HepG2 (cell line): Measurements from ENCODE around the gene SH2D3A. TPM values are rescaled to one million over a fixed set of nuclear protein-coding genes. Genes with fewer than 3 reads are reported as not detected.

ENCODE experiments used
- FOXP1 ChIP-seq, 2 experiments: fragments of 450-650 bp in 1 of 2; IDR thresholded peaks; 2 replicates each; pipeline ENCODE4 v1.6.1; 2017 to 2018; ENCODE audit warnings: antibody characterized with exemption in 1 of 2
- HMG20A ChIP-seq: IDR thresholded peaks from 2 replicates; pipeline ENCODE4 v1.6.1; 2016; ENCODE audit warnings: borderline replicate concordance
- MEIS1 ChIP-seq: sonication (generic); formaldehyde crosslinking; IDR thresholded peaks from 2 replicates; pipeline ENCODE4 v1.9.0; 2021; ENCODE audit warnings: mild to moderate bottlenecking, missing genetic modification reagents, moderate library complexity, borderline replicate concordance
- NFYC ChIP-seq: IDR thresholded peaks from 2 replicates; pipeline ENCODE4 v1.6.1; 2016; ENCODE audit warnings: missing genetic modification reagents, missing compliant biosample characterization
- SMAD3 ChIP-seq: sonication (generic); formaldehyde crosslinking; IDR thresholded peaks from 2 replicates; pipeline ENCODE4 v1.4.0; 2020; ENCODE audit warnings: missing genetic modification reagents
- SMARCC2 ChIP-seq: fragments of 450-650 bp; IDR thresholded peaks from 2 replicates; pipeline ENCODE4 v1.6.1; 2017; ENCODE audit warnings: antibody characterized with exemption, mild to moderate bottlenecking
- SOX13 ChIP-seq, 3 experiments: fragments of 450-650 bp in 1 of 3; sonication (generic) in 1 of 3; formaldehyde crosslinking in 1 of 3; IDR thresholded peaks in 2 of 3; conservative IDR thresholded peaks in 1 of 3; 2 replicates each; pipeline versions ENCODE4 v1.5.0 to v1.6.1; 2016 to 2020; ENCODE audit warnings: antibody characterized with exemption in 1 of 3, mild to moderate bottlenecking in 1 of 3, missing compliant biosample characterization in 1 of 3, missing genetic modification reagents in 1 of 3, moderate library complexity in 1 of 3
- SPEN ChIP-seq: sonication (generic); formaldehyde crosslinking; IDR thresholded peaks from 2 replicates; pipeline ENCODE4 v1.5.1; 2020; ENCODE audit warnings: low read depth, mild to moderate bottlenecking, missing genetic modification reagents
- ZFP36L1 ChIP-seq: sonication (generic); formaldehyde crosslinking; IDR thresholded peaks from 2 replicates; pipeline ENCODE4 v1.8.0; 2022; ENCODE audit warnings: mild to moderate bottlenecking, missing genetic modification reagents, moderate library complexity
- ZNF30 ChIP-seq: sonication (generic); formaldehyde crosslinking; IDR thresholded peaks from 2 replicates; pipeline ENCODE4 v1.5.0; 2020; ENCODE audit warnings: mild to moderate bottlenecking, missing genetic modification reagents
- ZNF776 ChIP-seq: sonication (generic); formaldehyde crosslinking; IDR thresholded peaks from 2 replicates; pipeline ENCODE4 v1.4.0; 2020; ENCODE audit warnings: mild to moderate bottlenecking, missing genetic modification reagents
- ZNF790 ChIP-seq: sonication (generic); formaldehyde crosslinking; IDR thresholded peaks from 2 replicates; pipeline ENCODE4 v1.8.0; 2022; ENCODE audit warnings: missing genetic modification reagents, mild to moderate bottlenecking, borderline replicate concordance
- polyA plus RNA-seq, 8 experiments: library from polyadenylated mRNA; depleted of rRNA in 3 of 8; stranded (reverse) in 7 of 8; unstranded in 1 of 8; fragments of >200 nt; fragmentation: Illumina TruSeq in 4 of 8; extraction: Trizol in 4 of 8; gene quantifications; 2 replicates each; pipeline versions ENCODE4 v1.2.1 to v1.2.3, GENCODE V29; 2011 to 2016; ENCODE audit warnings: low read depth in 4 of 8, missing spikeins in 1 of 8, mixed read lengths in 1 of 8; ENCODE audit not compliant: insufficient read depth in 1 of 8
- total RNA-seq, 5 experiments: library from RNA; depleted of rRNA; stranded (reverse); fragments of >200 nt; fragmentation: Illumina TruSeq; extraction: Trizol; gene quantifications; 2 replicates each; pipeline ENCODE4 v1.2.3, GENCODE V29; 2016; ENCODE audit warnings: low read depth in 1 of 5
- TF ChIP-seq, protein P1 (sequence below), 2 experiments: IDR thresholded peaks; 2 replicates each; pipeline ENCODE4 v1.6.1; 2011 to 2012; ENCODE audit warnings: low read length in 2 of 2, borderline replicate concordance in 1 of 2, low read depth in 1 of 2, mild to moderate bottlenecking in 1 of 2, moderate library complexity in 1 of 2
- TF ChIP-seq, protein P2 (sequence below): sonication (generic); formaldehyde crosslinking; IDR thresholded peaks from 2 replicates; pipeline ENCODE4 v1.8.1; 2023; ENCODE audit warnings: mild to moderate bottlenecking, missing genetic modification reagents, borderline replicate concordance
- TF ChIP-seq, protein P3 (sequence below): sonication (generic); formaldehyde crosslinking; IDR thresholded peaks from 2 replicates; pipeline ENCODE4 v1.4.0; 2020; ENCODE audit warnings: mild to moderate bottlenecking, missing genetic modification reagents
- TF ChIP-seq, protein P4 (sequence below): sonication (generic); formaldehyde crosslinking; IDR thresholded peaks from 2 replicates; pipeline ENCODE4 v1.4.0; 2020; ENCODE audit warnings: missing genetic modification reagents, borderline replicate concordance
- TF ChIP-seq, protein P5 (sequence below): sonication (generic); formaldehyde crosslinking; IDR thresholded peaks from 2 replicates; pipeline ENCODE4 v1.5.0; 2020; ENCODE audit warnings: mild to moderate bottlenecking, low read depth, missing genetic modification reagents, borderline replicate concordance

Gene SH2D3A
- total and polyA plus RNA-seq, 2 of the 13 experiments (the other 11 are each of a cell fraction or from before 2014, with no cell fraction given) = 1.0 to 2.2 TPM

DNA sequence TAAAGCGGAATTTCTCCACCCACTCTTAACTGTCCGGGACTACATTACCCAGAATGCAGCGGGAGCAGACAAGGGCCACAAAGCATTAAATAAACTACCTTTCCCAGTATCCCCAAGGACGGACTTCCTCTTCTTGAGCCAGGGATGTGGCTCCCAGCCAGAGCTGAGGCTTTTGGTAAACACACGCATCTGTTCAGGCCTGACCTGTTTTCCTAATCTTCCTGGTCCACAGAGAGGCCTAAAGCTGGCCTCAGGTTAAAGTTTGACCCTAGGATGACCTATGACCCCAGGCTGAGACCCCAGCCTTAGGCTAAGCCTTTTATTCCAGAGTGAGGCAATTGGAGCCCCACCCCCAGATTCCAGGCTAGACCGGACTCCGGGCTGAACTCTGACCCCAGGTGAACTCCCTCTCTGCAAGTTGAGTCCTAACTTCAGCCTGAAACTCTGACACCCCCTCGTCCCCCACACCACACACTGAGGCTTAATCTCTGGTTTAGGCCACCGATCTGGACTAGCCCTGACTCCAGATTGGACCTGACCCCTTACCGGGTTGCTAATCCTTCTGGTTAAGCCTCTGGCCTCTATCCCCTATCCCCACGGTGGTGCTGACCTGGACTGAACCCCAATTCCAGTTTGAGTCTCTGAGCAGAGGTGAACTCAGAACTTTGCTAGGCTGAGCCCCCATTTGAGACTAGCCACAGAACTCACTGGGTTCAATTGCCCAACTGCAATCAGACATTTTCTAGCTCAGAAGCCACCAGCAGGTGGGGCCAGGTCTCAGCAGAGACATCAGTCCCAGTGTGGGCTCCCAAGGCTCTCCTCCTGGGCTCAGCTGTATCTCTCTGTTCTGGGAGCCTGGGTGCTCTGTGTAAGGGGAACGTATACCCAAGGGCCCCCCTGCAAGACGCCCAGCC is 29.1 kb downstream of the SH2D3A start (continued):
- TF ChIP-seq, protein P1, sequence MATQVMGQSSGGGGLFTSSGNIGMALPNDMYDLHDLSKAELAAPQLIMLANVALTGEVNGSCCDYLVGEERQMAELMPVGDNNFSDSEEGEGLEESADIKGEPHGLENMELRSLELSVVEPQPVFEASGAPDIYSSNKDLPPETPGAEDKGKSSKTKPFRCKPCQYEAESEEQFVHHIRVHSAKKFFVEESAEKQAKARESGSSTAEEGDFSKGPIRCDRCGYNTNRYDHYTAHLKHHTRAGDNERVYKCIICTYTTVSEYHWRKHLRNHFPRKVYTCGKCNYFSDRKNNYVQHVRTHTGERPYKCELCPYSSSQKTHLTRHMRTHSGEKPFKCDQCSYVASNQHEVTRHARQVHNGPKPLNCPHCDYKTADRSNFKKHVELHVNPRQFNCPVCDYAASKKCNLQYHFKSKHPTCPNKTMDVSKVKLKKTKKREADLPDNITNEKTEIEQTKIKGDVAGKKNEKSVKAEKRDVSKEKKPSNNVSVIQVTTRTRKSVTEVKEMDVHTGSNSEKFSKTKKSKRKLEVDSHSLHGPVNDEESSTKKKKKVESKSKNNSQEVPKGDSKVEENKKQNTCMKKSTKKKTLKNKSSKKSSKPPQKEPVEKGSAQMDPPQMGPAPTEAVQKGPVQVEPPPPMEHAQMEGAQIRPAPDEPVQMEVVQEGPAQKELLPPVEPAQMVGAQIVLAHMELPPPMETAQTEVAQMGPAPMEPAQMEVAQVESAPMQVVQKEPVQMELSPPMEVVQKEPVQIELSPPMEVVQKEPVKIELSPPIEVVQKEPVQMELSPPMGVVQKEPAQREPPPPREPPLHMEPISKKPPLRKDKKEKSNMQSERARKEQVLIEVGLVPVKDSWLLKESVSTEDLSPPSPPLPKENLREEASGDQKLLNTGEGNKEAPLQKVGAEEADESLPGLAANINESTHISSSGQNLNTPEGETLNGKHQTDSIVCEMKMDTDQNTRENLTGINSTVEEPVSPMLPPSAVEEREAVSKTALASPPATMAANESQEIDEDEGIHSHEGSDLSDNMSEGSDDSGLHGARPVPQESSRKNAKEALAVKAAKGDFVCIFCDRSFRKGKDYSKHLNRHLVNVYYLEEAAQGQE (IDR thresholded peaks at IDR 0.05; ENCODE audit: borderline replicate concordance in 1 of 2, low read depth in 1 of 2, low read length in 2 of 2) = 0 out of 4 replicates have a peak, but pooled peaks of 1 of the 2 experiments have one; percentile 6
- no peak for TF ChIP-seq ZNF790
- TF ChIP-seq ZNF776 = no peak
- no peak for TF ChIP-seq FOXP1 (IDR thresholded peaks at IDR 0.05)
- TF ChIP-seq FOXP1 (CRISPR knock-in tag; IDR thresholded peaks at IDR 0.05) = peak; percentile 55; the same call in 1 of the 2 replicates
- no peak for TF ChIP-seq HMG20A (CRISPR knock-in tag)
- TF ChIP-seq, protein P2, sequence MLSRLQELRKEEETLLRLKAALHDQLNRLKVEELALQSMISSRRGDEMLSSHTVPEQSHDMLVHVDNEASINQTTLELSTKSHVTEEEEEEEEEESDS = no peak
- peak; percentile 66; the same call in 1 of the 2 replicates for TF ChIP-seq SPEN
- TF ChIP-seq, protein P3, sequence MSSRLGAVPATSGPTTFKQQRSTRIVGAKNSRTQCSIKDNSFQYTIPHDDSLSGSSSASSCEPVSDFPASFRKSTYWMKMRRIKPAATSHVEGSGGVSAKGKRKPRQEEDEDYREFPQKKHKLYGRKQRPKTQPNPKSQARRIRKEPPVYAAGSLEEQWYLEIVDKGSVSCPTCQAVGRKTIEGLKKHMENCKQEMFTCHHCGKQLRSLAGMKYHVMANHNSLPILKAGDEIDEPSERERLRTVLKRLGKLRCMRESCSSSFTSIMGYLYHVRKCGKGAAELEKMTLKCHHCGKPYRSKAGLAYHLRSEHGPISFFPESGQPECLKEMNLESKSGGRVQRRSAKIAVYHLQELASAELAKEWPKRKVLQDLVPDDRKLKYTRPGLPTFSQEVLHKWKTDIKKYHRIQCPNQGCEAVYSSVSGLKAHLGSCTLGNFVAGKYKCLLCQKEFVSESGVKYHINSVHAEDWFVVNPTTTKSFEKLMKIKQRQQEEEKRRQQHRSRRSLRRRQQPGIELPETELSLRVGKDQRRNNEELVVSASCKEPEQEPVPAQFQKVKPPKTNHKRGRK (CRISPR knock-in tag) = no peak
- TF ChIP-seq MEIS1 (CRISPR knock-in tag) = no peak
- TF ChIP-seq NFYC (CRISPR knock-in tag) = no peak
- TF ChIP-seq, protein P4, sequence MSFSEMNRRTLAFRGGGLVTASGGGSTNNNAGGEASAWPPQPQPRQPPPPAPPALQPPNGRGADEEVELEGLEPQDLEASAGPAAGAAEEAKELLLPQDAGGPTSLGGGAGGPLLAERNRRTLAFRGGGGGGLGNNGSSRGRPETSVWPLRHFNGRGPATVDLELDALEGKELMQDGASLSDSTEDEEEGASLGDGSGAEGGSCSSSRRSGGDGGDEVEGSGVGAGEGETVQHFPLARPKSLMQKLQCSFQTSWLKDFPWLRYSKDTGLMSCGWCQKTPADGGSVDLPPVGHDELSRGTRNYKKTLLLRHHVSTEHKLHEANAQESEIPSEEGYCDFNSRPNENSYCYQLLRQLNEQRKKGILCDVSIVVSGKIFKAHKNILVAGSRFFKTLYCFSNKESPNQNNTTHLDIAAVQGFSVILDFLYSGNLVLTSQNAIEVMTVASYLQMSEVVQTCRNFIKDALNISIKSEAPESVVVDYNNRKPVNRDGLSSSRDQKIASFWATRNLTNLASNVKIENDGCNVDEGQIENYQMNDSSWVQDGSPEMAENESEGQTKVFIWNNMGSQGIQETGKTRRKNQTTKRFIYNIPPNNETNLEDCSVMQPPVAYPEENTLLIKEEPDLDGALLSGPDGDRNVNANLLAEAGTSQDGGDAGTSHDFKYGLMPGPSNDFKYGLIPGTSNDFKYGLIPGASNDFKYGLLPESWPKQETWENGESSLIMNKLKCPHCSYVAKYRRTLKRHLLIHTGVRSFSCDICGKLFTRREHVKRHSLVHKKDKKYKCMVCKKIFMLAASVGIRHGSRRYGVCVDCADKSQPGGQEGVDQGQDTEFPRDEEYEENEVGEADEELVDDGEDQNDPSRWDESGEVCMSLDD (CRISPR knock-in tag) = peak; percentile 76; the same call in 1 of the 2 replicates
- TF ChIP-seq ZNF30 = no peak
- TF ChIP-seq SOX13 (IDR thresholded peaks at IDR 0.05) = no peak
- peak in 1 of 2 experiments; percentile 29; a peak in 1 of 4 replicates for TF ChIP-seq SOX13 (CRISPR knock-in tag; conservative IDR thresholded peaks at IDR 0.05 in 1 of 2, IDR thresholded peaks at IDR 0.05 in 1 of 2)
- no peak for TF ChIP-seq ZFP36L1 (CRISPR knock-in tag)
- TF ChIP-seq SMARCC2 = no peak
- peak; percentile 6; the same call in 1 of the 2 replicates for TF ChIP-seq SMAD3
- TF ChIP-seq, protein P5, sequence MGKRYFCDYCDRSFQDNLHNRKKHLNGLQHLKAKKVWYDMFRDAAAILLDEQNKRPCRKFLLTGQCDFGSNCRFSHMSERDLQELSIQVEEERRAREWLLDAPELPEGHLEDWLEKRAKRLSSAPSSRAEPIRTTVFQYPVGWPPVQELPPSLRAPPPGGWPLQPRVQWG (CRISPR knock-in tag) = no peak
